NCI-H510A (cell line): ENCODE data around the gene VWA8.

Source experiments
- DNase-seq: peaks from one replicate; lab custom pipeline; 2025; lab: John Stamatoyannopoulos, UW

VWA8 gene

DNA sequence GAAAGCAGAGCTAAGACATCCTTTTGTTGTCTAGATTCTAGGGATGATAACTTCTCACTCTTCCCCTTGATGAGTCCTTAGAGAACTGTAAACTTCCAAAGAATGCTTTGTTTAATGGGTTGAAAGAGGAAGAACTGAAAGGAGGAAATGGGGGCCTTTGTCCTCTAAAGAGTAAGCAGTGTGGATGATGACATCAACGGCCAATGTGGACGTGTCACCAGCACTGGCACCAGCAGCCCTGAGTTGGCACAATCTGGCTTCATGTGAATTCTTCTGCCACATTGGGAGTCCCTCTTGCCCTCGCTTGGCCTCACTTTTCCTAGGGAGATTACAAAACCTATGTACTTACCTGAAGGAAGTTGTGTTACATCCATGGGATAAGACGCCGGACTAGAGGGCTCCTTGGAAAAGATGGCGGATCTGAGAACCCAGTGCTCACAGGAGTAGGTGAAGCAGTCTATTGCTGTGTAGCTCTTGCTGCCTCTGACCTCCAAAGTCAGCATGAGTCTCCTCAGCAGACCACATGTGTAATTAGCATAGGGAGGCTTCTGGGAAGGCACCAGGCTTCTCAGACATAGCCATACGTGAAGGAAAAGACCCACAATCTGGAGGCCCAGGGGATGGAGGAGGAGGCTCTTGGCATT lies 440.8 kb downstream of the VWA8 start:
- DNase-seq, result no peak
